Measurements from ENCODE around the gene CEND1.

CEND1 gene

DNA sequence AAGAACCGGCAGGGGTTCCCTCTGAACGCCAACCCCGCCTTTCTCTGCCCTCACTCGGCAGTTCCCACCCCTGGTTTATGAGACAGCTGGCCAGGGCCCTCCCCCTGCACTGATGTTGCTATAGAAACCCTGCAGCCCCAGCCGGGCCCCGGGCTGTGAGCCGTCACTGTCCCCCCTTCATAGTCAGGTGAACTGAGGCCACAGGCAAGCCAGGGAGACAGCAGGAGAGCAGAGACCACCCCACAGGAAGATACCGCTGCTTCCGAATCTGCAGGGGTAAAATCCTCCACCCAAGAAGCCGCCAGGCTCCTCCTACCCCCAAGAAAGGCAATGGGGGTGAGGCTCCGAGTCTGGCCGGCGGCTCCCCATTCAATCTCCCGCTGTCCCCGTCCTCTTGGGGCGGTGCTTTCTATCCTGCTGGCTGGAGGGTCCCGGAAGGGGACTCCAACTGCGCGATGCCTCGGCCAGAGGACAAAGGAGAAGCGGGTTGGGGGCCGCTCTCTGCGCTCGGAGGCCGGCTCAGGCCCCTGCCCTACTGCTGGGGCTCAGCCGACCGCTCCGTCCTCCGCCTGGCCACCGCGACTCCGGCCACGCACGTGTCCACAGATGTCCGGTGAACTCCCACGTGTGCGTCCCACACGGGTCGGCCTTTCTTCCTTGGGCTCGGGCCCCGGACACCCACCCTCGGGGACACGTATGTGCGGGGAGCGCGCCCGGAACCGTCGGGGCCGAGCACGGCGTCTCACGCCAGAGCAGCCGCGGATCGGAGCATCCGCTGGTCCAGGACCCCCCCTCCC, 7.6 kb upstream of the CEND1 start:
- peaks cover 18% of the 10 kb centered on the region for H3K4me1 ChIP-seq (ENCODE audit: control insufficient read depth, insufficient read depth, low read length)
- peak overlapping the region; percentile 87 for H3K9ac ChIP-seq (ENCODE audit: low read length)
- DNase-seq (ENCODE audit: low read depth) = peak; percentile 96
- H3K36me3 ChIP-seq (ENCODE audit: control insufficient read depth, insufficient read depth, low read length, severe bottlenecking) = peaks cover 29% of the 10 kb centered on the region
- H3K27me3 ChIP-seq (replicated peaks; ENCODE audit: control insufficient read depth, insufficient read depth, low read length) = no peaks in the 10 kb centered on the region
- H3K9me3 ChIP-seq (ENCODE audit: control insufficient read depth, low read length) = no peaks in the 10 kb centered on the region
- peak overlapping the region; percentile 91 for H3K4me3 ChIP-seq (ENCODE audit: low read length)

DNA sequence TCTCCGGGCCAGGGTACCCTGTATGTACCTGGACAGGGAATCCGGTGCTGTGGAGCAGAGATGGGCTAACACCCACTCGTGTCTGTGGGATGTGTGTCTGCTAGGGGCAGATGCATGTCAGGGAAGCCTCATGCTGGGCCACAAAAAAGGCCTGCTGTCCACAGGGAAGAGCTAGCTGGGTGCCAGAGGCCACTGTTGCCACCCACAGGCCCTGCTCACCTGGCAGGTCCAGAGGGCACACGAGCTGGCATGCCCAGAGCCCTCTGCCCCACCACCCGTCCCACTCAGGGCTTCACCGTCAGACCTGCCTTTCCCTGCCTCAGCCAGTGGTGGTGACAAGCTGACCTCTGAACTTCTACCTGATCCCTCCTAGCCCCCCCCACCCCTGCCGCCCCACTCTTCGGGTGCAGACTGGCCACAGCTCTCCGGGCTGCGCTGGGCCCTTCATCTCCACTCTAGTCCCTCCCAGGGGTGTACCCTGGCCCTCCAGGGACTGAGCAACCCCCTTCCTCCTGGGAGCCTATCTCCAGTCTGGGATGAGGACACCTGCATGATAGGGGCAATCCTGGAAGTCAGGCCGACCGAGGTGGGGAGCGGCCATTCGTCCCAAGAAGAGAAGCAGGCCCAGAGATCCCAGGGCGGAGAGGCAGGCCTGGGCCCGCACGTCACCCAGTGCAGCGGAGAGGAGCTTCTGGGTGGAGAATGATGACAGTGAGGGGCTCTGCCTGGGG, 6.8 kb upstream of the CEND1 start:
- peak overlapping the region; percentile 91 for H3K4me3 ChIP-seq (ENCODE audit: low read length)

DNA sequence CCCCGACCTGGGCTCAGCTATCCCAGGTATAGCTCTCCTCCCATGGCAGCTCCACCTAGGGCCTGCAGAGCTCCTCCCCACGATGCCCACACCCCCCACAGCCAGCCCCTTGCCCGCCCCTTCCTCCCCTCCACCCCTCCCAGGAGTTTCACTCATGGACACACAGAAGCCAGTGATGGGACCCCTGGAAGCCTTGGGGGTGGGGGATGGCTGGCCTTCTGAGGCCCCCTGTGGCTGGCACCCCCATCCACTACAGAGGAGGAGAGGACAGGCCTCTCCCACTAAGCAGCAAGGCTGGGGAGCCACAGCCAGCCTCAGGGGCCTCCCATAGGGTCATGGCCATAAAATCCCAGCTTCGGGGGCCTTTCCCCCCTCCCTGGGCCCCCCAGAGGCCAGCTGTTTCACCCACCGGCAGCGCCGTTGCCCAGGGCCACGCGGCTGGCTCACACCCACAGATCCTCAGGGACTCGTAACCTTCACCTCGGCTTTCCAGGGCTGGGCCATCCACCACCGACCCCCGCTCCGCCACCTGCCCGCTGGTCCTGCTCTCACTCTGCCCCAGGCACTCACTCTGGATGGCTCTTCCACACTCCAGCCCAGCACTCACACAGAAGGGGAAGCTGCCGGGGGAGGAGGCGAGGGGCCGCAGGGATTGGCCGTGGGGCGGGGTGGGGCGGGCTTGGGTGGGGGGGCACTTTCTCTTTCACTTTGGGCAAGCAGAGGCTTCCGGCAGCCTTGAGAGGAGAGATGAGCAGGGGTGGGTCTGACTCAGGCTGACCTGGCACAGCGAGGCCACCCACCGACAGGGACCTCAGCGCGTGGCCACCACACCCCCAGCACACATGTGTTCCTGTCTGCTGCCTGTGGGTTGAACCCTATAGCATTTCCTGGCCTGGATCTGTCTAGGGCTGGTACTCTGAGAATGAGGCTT, 6.0 kb upstream of the CEND1 start:
- peak overlapping the region; percentile 90 for H3K9ac ChIP-seq (ENCODE audit: low read length)
- H3K4me3 ChIP-seq (ENCODE audit: low read length) = peak overlapping the region; percentile 91
- DNase-seq (ENCODE audit: low read depth) = peak; percentile 92
- H3K9me3 ChIP-seq (ENCODE audit: control insufficient read depth, low read length) = no peaks in the 10 kb centered on the region
- H3K36me3 ChIP-seq (ENCODE audit: control insufficient read depth, insufficient read depth, low read length, severe bottlenecking) = peaks cover 20% of the 10 kb centered on the region
- H3K4me1 ChIP-seq (ENCODE audit: control insufficient read depth, insufficient read depth, low read length) = peaks cover 18% of the 10 kb centered on the region
- H3K27me3 ChIP-seq (replicated peaks; ENCODE audit: control insufficient read depth, insufficient read depth, low read length) = no peaks in the 10 kb centered on the region

More for the DNA sequence above, 6.8 kb upstream of the CEND1 start:
- Histone ChIP-seq H3K9ac (ENCODE audit: low read length) (peak overlapping the region; percentile 87), H3K36me3 (ENCODE audit: control insufficient read depth, insufficient read depth, low read length, severe bottlenecking) (peaks cover 25% of the 10 kb centered on the region), H3K9me3 (ENCODE audit: control insufficient read depth, low read length) (no peaks in the 10 kb centered on the region), H3K4me1 (ENCODE audit: control insufficient read depth, insufficient read depth, low read length) (peaks cover 18% of the 10 kb centered on the region), H3K27me3 (replicated peaks; ENCODE audit: control insufficient read depth, insufficient read depth, low read length) (no peaks in the 10 kb centered on the region)
- no peak for DNase-seq (ENCODE audit: low read depth)

DNA sequence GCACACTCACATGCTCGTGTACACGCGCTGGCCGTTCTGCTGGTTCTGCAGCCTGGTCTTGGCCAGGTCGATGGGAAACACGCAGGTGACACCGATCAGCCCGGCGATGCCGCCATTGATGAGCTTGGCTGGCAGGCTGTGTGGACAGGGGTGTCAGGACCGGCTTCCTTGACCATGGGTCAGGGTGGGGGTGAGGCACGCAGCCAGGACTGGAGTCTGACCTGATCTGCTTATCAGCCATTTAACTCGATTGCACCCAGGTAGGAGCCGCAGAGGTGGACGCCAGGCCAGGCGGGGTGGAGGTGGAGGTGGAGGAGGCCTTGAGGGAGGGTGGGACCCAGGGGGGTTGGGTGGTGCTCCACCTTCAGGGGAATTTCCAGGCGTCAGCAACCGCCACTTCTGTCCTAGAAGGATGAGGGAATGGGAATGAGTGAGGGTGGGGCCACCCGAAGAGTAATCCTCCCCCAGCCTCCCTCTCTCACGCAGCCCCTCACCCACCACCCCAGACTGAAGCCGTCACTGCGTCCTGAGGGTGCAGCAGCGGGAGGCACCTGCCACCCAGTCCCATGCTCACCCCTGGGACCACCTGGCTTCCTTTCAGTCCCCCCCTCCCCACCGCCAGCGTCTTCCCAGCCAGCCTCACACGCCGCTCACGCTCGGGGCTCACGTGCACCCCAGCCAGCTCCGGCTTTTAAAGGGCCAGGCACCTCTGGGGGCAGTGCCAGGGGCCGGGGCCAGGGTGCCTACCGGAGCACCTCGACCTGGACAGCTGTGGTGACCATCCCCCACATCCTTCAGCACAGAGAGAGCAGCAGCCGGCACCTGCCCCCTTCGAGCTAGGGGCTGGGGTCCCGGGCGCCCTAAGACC, 5.1 kb upstream of the CEND1 start:
- Histone ChIP-seq H3K4me3 (ENCODE audit: low read length) (peak overlapping the region; percentile 91), H3K4me1 (ENCODE audit: control insufficient read depth, insufficient read depth, low read length) (peaks cover 18% of the 10 kb centered on the region), H3K27me3 (replicated peaks; ENCODE audit: control insufficient read depth, insufficient read depth, low read length) (no peaks in the 10 kb centered on the region), H3K36me3 (ENCODE audit: control insufficient read depth, insufficient read depth, low read length, severe bottlenecking) (peaks cover 14% of the 10 kb centered on the region), H3K9me3 (ENCODE audit: control insufficient read depth, low read length) (no peaks in the 10 kb centered on the region), H3K9ac (ENCODE audit: low read length) (peak overlapping the region; percentile 90)
- no peak for DNase-seq (ENCODE audit: low read depth)

DNA sequence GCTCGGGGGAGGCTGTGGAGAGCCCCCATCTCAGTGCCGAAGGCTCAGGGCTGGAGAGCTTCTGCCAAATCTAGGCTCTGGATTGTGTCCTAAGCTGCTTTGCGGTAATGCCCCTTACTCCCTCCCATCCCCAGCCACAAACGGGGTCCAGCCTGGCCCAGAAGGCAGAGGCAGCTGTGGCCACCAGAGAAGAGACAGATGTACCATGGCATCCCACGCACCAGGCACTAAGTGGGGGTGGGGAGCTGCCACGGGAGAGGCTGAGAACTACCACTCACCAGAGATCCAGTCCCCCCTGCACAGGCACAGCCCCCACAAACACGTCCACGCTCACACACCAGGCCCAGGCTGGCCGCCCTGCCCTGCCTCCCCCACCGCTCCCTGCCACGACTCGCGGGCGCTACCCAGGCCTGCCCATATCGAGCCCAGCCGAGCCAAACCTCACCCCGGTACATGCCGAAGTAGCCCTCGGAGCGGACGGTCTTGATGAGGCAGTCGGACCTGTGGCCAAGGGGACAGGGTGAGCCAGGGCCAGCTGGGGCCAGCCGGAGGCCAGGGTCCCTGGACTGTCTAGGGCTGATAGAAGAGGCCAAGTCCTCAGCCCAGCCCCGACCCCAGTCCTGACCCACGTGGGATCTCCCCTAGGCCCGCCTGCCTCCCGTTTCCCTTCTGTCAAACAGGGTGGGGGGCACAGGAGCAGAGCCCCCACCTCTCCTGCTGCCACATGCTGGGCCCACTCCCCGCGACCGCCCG, 4.3 kb upstream of the CEND1 start:
- Histone ChIP-seq H3K4me3 (ENCODE audit: low read length) (peak overlapping the region; percentile 91), H3K4me1 (ENCODE audit: control insufficient read depth, insufficient read depth, low read length) (peaks cover 18% of the 10 kb centered on the region), H3K9ac (ENCODE audit: low read length) (no peak overlapping the region), H3K36me3 (ENCODE audit: control insufficient read depth, insufficient read depth, low read length, severe bottlenecking) (peaks cover 7% of the 10 kb centered on the region), H3K27me3 (replicated peaks; ENCODE audit: control insufficient read depth, insufficient read depth, low read length) (no peaks in the 10 kb centered on the region), H3K9me3 (ENCODE audit: control insufficient read depth, low read length) (no peaks in the 10 kb centered on the region)
- DNase-seq (ENCODE audit: low read depth) = no peak

DNA sequence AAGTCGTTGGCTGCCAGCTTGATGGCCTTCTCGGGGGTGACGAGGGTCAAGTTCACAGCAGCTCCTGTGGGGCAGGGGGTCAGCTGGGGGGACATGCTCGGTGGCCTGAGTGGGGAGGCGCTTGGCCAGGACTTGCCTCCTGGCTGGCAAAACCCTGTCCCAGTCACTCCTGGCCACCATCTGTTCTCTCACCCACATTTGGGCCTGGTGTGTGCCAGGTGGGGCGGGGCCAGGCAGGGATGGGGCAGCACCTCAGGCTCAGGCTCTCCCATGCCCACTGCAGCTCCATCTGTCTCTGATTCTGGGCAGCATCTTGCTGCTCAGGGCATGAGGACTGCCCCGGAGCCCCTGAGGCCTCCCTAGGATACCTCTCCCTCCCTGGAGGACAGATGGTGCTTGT, 3.7 kb upstream of the CEND1 start:
- Histone ChIP-seq H3K4me3 (ENCODE audit: low read length) (no peak overlapping the region), H3K36me3 (ENCODE audit: control insufficient read depth, insufficient read depth, low read length, severe bottlenecking) (peaks cover 7% of the 10 kb centered on the region), H3K9me3 (ENCODE audit: control insufficient read depth, low read length) (no peaks in the 10 kb centered on the region), H3K9ac (ENCODE audit: low read length) (no peak overlapping the region), H3K27me3 (replicated peaks; ENCODE audit: control insufficient read depth, insufficient read depth, low read length) (no peaks in the 10 kb centered on the region), H3K4me1 (ENCODE audit: control insufficient read depth, insufficient read depth, low read length) (peaks cover 18% of the 10 kb centered on the region)
- no peak for DNase-seq (ENCODE audit: low read depth)

DNA sequence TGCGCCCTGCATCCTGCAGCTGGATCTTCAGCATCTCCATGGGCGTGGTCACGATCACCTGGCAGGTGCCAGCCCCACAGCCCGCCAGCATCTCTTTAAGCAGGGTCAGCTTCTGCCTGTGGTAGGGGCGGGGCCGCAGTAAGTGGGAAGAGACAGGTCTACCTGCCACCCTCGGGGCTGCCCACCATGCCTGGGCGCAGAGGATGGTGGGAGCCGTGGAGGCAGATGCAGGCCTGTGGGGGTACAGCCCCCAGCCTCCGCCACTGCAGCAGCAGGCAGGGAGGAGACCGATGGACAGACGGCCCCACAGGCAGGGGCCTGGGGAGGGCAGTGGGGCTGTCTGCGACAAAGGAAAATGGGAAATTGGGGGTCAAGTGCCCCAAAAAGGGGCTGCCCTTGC, 3.0 kb upstream of the CEND1 start:
- Histone ChIP-seq H3K27me3 (replicated peaks; ENCODE audit: control insufficient read depth, insufficient read depth, low read length) (no peaks in the 10 kb centered on the region), H3K4me1 (ENCODE audit: control insufficient read depth, insufficient read depth, low read length) (peaks cover 18% of the 10 kb centered on the region), H3K9ac (ENCODE audit: low read length) (no peak overlapping the region), H3K4me3 (ENCODE audit: low read length) (no peak overlapping the region), H3K36me3 (ENCODE audit: control insufficient read depth, insufficient read depth, low read length, severe bottlenecking) (peaks cover 7% of the 10 kb centered on the region), H3K9me3 (ENCODE audit: control insufficient read depth, low read length) (no peaks in the 10 kb centered on the region)
- DNase-seq (ENCODE audit: low read depth) = no peak

DNA sequence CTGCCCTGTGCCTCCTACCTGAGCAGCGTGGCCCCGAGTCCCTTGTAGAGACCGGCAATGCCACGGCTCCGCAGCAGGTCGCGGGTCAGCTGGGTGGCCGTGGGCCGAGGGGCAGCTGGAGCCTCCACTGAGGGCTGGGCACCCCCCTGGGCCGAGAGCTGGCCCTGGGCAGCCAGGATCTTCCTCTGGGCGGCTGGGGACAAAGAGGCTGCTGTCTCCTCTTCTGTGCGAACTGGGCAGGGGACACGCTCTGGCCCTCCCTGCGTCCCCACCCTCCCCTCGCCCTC, 2.6 kb upstream of the CEND1 start:
- Histone ChIP-seq H3K27me3 (replicated peaks; ENCODE audit: control insufficient read depth, insufficient read depth, low read length) (no peaks in the 10 kb centered on the region), H3K9ac (ENCODE audit: low read length) (no peak overlapping the region), H3K9me3 (ENCODE audit: control insufficient read depth, low read length) (no peaks in the 10 kb centered on the region), H3K4me1 (ENCODE audit: control insufficient read depth, insufficient read depth, low read length) (peaks cover 18% of the 10 kb centered on the region), H3K36me3 (ENCODE audit: control insufficient read depth, insufficient read depth, low read length, severe bottlenecking) (peaks cover 7% of the 10 kb centered on the region), H3K4me3 (ENCODE audit: low read length) (no peak overlapping the region)
- no peak for DNase-seq (ENCODE audit: low read depth)

DNA sequence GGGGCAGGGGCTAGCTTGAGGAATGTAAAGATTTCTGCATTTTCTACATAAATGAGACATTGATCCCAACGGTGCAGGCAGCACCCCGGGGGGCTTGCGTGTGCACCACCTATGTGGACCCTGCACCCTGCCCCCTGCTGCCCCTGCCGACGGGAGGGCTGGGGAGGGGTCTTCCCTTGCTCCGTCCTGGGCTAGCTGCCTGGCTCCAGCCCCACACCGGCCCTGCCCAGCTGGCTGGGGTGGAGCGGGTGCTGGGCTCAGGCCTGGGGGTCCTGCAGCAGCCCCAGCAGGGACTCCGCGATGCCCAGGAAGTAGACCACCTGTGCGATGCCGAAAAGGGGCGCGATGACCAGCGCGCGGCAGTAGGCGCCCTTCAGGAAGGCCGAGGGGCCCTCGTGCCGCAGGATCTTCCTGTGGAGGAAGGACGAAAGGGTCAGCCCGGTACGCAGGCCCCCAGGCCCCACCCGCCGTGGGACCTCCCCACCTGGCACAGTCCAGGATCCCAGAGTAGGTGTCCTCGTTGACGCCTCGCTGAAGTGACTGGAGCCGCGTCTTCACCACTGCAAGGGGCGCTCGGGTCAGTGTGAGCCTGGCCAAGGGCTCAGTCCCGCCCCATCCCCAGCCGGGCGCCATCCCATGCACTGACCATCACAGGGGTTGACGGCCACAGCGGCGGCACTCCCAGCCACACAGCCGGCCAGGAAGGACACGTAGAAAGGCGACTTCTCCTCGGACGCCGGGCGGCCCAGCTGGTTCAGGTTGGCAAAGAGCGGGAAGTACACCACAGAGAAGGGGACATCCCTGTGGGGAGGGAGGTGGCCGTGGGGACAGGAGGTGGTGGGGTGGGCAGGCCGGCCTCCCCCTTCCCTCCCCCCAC, 2.0 kb upstream of the CEND1 start:
- peaks cover 16% of the 10 kb centered on the region for H3K4me1 ChIP-seq (ENCODE audit: control insufficient read depth, insufficient read depth, low read length)
- DNase-seq (ENCODE audit: low read depth) = no peak
- H3K27me3 ChIP-seq (replicated peaks; ENCODE audit: control insufficient read depth, insufficient read depth, low read length) = no peaks in the 10 kb centered on the region
- H3K9ac ChIP-seq (ENCODE audit: low read length) = no peak overlapping the region
- no peaks in the 10 kb centered on the region for H3K9me3 ChIP-seq (ENCODE audit: control insufficient read depth, low read length)
- no peak overlapping the region for H3K4me3 ChIP-seq (ENCODE audit: low read length)
- H3K36me3 ChIP-seq (ENCODE audit: control insufficient read depth, insufficient read depth, low read length, severe bottlenecking) = peaks cover 7% of the 10 kb centered on the region
